NCI-H460 (cell line): Measurements from ENCODE around the gene MICAL2. TPM values are rescaled to one million over a fixed set of nuclear protein-coding genes. Genes with fewer than 3 reads are reported as not detected.

Experiments
- DNase-seq: peaks from one replicate; pipeline ENCODE4 v3.0.0-alpha.2; 2016; ENCODE audit warnings: low read depth; ENCODE audit errors: extremely low read depth
- total RNA-seq: library from RNA; depleted of rRNA; stranded (reverse); fragments of >200 nt; shearing (Covaris generic); gene quantifications from 2 replicates; pipeline ENCODE4 v1.2.3, GENCODE V29; 2014

Gene MICAL2
- total RNA-seq, 1 experiment from 2014 or later: 1.4 TPM

DNA sequence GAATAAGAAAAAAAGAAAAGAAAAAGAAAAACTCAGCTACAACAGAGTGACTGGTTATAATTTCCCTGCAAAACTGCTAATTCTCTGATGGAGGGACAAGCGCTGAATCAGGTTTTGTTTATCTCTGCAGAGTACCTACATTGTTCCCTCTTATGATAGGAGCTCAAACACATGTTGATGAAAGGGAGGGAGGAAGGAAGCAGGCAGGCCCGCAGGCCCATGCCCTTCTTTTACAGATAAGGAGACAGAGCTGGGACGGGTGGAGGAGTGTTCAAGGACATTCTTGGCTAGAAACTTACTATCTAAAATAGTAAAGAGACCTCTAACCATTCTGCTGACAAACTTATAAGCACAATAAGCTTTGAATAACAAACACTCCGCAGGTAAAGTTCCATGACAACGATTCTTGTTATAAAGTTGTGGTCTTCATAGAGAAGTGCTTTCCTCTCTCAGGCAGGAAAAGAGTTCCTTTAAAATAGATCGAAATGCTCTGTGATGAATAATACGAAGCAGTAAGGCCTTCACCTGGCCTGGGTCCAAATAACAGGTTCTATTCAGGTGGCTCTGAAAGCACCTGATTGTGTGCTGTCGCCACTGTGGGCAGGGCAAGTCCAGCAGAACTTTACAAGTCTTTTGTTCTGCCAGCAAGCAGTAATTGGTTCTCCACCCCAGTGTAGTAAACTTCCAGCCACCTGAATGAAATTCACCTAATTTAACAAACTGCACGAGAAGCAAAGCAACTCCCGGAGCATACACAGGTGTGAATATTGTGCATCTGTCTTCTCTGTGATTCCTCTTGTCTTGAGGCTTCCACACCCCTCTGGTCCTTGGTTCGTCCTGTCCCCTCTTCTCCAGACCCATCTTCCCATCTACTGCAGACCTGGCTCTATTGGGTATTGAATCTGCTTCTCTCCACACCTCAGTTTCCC is 15.3 kb upstream of the MICAL2 start:
- no peak for DNase-seq

DNA sequence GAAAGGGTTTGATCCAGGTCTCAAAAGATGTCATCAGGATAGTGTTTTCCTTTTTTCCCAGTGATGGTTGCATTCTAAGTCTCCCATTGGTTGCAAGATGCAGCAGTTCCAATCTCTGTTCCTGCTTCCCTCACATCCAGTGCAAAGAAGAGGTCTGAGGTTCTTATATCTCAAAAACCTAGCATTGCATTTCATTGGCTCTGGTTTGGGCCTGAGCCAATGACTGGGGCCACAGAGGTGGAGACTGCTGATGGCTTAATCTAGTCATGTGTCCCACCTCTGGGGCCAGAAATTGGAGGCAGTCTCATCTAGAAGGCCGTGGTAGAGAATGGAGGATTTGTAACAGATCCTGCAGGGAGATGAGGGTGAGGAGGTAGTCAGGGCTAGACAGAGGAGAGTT is 13.2 kb upstream of the MICAL2 start:
- DNase-seq: no peak

DNA sequence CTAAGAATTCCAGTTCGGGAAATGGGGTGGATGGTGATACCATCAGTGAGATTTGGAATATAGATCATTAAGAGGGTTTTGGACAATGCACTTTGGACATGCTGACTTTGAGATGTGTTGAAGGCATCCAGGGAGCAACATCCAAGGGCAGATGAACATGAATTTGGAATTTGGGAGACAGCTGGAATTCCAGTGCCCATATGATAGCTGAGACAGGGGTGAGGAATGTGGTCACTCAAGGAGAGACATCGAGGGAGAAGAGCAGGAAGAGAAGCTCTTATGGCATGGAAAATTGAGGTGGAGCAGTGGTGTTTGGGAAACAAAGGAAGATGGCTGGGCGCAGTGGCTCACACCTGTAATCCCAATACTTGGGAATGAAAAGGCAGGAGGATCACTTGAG is 11.8 kb upstream of the MICAL2 start:
- no peak for DNase-seq

DNA sequence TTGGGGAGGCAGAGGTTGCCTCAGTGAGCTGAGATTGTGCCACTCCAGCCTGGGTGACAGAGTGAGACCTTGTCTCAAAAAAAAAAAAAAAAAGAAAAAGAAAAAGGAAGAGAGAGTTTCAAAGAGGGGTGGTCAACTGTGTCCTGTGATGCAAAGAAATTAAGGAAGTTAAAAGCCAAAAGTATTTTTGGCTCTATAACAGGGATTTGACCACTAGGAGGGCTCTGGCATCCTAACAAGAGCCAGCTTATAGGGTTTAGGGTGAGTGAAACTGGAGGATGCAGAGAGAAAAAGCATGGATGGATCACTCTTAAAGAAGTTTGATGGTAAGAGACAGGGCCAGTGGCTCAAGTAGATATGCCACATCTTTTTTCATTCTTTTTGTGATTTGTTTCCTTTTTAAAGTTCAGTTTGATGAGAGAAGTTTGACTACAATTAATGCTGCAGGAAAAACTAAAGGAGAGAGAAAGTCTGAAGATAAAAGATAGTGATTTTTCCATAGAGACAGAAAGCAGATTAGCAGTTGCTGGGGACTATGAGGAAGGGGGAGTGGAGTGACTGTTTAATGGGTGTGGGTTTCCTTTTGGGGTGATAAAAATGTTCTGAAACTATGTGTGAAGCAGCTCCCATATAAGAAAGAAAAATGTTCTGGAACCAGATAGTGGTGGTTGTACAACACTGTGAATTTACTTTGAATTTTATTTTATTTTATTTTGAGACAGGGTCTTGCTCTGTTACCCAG is 11.1 kb upstream of the MICAL2 start:
- no peak for DNase-seq

DNA sequence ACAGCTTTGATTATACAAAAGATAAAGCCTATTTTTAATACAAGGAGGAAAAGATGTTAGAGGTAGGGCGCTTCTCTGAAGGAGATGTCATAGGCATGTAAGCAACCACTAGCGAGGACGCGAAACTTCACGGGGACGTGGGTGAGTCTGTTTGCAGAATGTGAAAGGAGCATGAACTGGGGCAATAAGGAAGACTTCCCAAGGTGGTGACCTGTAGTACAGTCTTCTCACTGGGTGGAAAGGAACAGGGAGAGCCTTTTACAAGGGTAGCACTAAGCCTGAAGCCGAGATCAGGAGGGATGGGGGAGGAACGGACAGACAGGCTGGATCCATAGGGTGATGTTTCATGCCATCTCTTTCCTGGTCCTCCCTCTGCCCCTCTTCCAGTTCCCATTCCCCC is 10.0 kb upstream of the MICAL2 start:
- DNase-seq: no peak

DNA sequence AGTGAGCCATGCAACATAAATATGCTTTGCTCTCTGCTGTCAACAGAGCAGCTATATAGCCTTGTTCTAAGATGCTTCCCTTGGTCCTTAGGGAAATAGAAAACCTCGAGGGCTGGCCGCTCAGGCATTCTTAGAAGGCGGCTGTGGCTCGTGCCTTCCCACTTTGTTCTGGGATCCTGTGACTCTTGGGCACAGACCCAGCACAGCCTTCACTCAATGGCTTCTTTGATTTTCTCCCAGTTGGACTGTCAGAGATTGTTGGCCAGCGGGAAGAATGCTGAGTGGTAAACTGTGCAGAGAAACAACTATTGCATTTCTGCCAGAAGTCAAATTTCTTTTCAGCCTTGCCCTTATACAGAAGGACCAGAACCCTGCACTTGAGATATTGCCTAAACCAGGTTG is 9.5 kb upstream of the MICAL2 start:
- no peak for DNase-seq

DNA sequence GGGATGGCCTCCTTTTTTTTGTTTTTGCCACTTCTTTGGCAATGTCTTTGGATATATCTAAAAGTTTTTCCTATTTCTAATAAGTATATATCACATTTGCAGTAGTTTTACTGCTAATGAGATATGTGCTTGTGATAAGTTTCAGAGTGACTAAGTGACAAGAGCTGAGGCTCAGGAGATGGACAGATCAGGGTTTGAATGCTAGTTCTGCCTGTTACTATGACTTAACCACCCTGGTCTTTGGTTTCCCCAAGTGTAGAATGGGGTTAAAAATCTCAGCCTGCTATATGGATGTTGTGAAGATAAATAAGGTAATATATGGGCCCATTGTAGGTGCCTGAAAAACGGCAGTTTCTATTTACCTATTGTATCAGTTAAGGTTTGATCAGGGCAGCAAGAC is 9.1 kb upstream of the MICAL2 start:
- DNase-seq: no peak

DNA sequence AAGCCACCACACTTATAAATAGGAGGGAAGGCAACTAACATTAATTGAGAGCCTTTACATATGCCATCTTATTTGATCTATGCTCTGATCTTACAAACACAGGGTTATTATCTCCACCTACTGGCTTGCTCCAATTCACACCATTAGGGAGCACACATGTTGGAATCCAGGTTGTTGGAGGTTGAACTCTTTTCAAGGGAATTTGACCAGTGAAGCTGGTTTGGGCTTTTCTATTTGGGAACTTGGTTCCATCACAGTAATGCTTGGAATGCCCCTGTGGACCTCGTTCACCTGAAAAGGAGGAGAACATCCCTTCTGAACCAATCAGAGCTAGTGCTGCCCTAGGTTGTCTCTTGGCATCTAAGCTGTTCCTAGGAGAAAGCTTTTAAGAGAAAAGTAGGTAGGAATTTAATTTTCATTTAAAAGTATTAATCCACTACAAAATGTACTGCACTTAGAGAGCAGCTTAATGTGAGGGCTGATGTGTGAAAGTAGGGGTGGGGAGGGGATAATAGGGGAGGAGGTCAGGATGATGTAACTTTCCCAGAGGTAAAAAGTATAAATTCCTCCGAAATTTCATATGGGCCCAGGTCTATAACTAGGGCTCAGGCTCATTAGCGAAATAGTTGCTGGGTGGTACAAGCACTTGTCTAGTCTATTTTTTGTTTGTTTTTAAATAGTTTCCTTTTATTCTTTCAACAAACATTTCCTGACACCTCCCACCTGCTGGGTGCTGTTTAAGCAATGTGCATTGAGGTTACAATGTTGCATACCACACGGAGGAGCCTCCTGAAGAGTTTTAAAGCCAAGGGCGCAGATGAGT is 7.6 kb upstream of the MICAL2 start:
- DNase-seq: no peak

DNA sequence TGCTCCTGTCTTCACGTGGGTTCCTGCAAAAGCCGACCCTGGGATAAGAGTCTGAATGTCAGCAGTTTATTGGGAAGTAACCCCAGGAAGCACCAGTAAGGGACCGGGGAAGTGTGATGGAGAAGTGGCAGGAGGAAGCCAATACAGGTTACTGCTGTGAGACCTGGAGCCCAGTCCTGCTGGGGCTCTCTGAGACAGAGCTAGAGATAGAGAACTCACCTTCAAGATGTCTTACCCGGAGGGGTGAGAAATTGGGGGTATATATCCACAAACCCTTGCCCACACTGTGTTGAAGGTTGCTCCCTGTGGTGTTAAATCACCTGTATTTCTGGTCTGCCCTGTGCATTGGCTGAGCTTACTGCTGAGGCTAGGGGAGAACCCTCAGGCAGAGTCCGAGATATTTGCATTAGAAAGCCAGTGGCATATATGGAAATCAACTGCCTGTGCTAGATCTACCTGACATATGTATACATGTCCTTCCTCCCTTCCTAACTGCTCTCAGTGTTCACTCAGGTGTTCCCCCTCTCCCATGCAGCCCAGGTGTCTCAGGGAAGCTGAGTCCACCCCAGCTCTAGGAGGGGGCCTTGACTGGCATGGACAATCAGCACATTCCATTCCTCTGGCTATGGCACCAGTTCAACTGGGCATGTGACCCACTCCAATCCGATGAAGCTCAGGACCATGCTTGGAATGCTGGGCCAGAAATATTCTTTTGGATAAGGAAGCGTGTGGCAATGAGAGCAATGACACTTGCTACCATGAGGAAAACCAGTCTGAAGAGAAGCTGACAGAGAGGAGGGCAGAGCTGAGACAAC is 6.8 kb upstream of the MICAL2 start:
- no peak for DNase-seq

DNA sequence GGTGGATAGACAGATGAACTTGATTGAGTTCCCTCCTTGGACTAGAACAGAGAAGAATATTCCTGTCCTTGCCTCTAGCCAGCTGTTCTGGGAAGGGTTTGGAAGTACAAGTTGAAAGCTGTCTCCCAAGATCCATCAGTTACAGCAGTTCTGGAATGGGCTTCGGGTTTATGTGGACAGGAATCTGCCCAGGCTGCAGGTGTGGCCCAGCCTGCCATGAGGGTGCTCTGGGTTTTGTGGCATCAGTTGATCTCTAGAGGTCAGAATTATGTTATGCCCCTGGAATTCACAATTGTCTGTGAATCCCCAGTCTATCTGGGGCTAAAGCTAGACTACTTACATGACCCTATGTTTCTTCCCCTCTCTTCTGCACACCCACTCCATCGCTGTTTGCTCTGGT is 4.9 kb upstream of the MICAL2 start:
- DNase-seq: no peak

DNA sequence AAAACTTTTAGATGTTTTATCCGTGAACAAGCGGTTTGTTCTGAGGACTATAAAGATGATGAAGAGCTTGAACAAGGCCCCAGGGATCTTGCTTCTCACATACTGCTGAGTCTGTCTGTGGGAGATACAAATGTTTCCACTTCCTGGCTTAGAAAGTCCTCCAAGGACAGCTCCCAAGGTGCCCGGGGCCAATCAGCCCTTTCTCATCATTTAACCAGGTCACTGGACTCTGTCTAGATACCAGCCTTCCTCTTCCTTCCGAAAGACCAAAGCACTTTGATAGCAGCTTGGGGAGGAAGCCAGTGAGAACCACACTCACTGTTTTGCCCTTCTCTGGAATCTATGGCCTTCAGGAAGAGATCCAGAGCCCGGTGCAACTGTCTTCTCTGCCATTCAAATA is 4.3 kb upstream of the MICAL2 start:
- no peak for DNase-seq

DNA sequence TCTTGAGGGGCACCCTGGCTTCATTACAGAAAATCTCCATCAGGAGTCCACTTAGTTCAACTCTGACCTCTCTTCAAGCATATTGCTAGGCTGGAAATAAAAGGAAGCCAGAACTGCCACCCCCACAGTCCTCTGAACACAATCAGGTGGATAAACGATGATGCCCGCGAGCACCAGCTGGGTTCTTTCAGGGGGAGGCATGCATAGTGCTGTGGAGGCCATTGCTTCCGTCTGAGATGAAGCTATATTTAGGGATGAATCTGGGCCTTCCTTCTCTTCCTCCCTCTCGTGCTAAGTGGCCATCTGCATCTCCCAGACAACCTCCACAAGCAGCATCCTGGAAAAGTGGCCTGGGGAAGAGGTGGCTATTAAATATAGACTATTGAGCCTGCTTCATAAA is 3.9 kb upstream of the MICAL2 start:
- no peak for DNase-seq

DNA sequence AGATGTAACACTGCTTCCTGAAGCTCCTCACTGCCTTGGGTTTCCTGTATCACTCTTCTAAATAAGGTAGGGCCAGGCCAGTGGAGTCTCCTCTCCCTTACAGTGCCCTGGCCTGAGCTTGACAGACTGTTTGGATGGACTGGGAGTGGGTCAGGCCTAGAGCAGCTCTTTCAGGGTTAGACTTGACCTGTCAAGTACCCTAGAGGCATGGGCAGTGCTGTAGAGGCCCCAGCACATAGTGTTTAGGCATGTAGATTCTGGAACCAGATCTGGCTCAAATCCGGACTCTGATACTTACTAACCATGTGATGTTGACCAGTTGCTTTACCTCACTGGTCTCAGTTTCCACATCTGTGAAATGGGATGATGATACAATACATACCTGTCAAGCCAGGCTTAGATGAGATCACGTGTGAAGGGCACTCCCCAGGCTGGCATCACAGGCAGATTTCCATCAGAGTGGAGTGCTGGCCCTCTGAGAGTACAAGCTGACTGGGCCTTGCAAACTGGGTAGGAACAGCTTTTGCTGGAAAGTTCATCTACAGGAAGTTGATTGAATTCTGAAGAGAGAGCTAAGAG is 1.4 kb upstream of the MICAL2 start:
- no peak for DNase-seq

DNA sequence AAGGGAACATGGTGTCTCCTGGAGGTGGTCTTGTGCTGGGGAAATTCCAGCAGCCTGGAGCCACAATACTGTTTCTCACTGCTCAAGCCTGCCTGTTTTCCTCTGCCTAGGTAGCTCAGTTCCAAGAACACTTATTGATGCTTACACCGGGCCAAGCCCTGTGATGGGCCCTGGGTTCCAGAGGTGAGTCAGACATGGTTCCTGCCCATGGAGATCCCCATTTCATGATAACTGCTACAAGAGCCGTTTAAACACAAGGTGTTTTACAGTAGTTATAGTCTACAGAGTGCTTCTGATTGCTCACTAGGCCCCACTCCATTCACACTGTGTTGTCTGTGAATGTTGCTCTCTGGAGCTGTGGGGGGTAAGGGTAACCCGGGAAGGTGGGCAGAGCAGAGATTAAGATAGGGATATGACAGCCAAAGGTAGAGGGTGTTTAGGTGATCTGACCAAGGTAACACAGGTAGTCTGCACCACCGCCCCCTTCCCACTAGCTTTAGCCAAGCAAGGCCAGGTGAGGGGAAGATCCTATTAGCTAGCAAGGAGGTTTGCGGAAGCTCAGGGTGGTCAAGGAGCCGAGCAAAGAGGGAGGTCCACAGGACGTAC is 696 bp upstream of the MICAL2 start:
- DNase-seq: no peak

DNA sequence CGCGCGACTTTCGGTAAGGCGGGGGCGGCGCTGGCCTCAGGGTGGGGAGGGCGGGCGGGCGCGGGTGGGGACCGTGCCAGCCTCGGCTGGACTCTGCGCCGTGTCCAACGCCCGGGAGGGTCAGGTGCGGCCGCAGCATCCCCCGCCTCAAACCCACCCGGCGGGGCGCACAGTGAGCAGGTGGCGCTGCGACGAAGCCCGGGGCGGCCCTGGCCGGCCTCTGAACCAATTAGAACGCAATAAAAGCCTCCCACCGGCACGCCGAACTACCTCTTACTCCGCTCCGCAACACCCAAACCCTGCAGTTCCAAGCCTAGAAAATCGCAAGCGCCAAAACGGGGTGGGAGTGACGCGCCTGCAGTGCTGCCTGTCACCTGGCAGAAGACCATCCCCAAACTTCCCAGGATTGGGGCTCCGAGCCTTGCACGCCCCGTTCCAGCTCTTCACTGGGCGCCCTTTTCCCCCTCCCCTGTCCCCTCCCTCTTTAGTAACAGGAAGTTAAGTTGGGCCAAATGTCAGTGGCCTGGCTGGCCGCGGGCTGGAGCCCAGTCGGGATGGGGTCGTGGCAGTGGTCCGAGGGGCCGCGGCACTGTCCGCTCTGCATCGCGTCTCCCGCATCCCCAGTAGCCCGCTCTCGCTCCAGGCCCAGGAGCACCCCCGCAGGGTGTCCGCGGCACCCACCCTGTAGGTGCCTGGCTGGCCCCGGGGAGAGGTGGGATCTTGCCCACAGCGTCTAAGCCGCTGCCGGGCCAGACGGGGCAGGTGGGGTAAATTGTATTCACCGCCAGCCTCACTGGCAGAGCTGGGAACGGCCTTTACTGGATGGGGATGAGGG is 541 bp downstream of the MICAL2 start:
- DNase-seq: no peak

DNA sequence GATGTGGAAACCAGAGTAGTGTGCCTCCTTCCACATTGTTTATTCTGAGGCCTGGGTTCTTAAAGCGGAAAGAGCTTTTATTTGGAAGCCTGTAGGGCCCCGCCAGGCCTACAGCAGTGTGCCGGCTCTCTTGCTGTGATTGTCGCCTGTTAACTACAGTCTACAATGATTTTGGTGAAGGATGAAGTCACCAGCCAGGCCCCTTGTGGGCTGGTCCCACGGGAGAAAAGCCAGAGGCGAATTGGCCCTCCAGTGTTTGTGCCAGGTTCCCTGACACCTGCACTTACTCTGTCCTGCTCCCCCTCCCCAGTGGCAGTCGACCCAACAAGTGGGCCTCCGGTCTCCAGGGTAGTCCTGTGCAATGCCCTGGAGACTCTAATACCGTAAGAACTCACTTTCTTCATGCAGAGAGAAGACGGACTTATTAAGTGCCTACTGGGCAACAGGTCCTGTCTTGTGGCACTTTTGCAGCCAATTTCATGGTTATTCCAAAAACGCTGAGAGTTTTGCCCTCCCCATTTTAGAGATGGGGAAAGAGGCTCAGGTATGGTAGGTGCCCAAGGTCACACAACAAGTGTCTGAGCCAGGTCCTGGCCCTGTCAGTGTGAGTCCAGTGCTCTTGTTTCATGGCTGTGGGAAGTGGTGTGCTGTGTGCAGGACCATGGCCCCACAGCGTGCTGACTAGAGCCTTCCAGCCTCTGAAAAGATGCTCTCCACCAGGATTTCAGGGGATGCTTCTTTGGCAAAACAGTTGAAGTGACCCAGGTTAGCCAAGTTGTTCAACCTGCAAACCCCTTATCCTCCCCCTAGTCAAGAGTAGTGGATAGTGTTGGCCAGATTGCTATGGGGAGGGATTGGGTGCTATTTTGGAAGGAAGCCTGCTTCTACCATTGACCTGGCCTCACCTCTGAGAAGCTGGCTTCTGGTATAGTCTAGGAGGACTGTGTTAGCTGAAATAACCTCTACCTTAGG is 1.4 kb downstream of the MICAL2 start:
- no peak for DNase-seq

DNA sequence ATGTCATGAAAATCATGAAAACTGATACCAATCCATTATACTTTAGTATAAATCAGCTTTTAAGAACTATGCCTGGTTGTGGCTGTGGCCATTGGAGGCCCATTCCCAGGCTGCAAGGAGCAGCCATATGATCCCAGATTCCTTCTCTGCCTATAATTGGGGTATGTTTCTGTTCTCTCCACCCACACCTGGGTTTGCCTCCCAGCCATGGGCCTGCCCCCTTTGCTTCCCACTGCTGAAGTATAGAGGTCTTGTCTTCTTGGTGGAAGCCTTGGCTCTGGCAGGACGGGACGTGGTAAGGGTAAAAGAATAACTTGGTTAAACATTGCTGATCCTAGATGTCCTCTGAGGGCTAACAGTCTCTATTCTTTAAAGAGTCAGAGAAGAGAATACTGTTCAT is 2.4 kb downstream of the MICAL2 start:
- DNase-seq: no peak

DNA sequence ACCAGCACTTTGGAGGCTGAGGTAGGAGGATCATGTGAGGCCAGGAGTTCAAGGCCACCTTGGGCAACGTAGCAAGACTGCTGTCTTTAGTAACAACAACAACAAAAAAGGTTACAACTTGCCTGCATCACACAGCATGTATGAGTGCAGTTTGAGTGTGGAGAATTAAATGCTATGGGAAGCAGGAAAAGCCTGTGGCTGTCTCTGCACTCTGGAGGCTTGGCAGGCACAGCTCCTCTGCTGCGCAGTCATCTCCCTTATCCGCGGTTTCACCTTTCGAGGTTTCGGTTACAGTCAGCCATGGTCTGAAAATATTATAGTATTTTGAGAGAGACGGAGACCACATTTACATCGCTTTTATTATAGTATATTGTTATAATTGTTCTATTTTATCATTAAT is 2.9 kb downstream of the MICAL2 start:
- no peak for DNase-seq
